ENCODE data around the gene FBLN2. TPM values are rescaled to one million over a fixed set of nuclear protein-coding genes. Genes with fewer than 3 reads are reported as not detected.

FBLN2 gene
- total and polyA plus RNA-seq, 4 donors, result 16.7 to 494 (median 68.4) TPM

GRCh38 chr3:13626915-13627460 lies 78.1 kb downstream of the FBLN2 start:
- Histone ChIP-seq H3K36me3 (ENCODE audit: control insufficient read depth in 1 of 2, insufficient read depth in 2 of 2, low read length in 1 of 2) (no peaks in the 10 kb centered on the region), H3K4me1 (ENCODE audit: control insufficient read depth in 1 of 2, insufficient read depth in 2 of 2, low read length in 2 of 2) (no peaks in the 10 kb centered on the region), H3K27me3 (ENCODE audit: control insufficient read depth in 1 of 2, insufficient read depth in 2 of 2, low read length in 1 of 2) (no peaks in the 10 kb centered on the region), H3K9me3 (ENCODE audit: control insufficient read depth, low read length) (no peaks in the 10 kb centered on the region), H3K27ac (ENCODE audit: low read depth in 1 of 2, low read length in 2 of 2) (no peak overlapping the region), H3K4me3 (ENCODE audit: low read length in 2 of 2) (no peak overlapping the region)
- no peak for ATAC-seq (ENCODE audit: low FRiP score)
- peak; percentile 31 to 64 for DNase-seq
- intact Hi-C loops (cut with DNase I), result no loop called here
- WGBS, 2 donors, result 80 to 88% methylated on average over 9 of the region's 9 CpGs

- no peaks in the 10 kb centered on the region for H3K4me1 ChIP-seq (ENCODE audit: control insufficient read depth in 1 of 2, insufficient read depth in 2 of 2, low read length in 2 of 2)
- H3K9me3 ChIP-seq (ENCODE audit: control insufficient read depth, low read length), result no peaks in the 10 kb centered on the region
- no peak overlapping the region for H3K27ac ChIP-seq (ENCODE audit: low read depth in 1 of 2, low read length in 2 of 2)
- ATAC-seq (ENCODE audit: low FRiP score) (no peak), DNase-seq (no peak)
- no peak overlapping the region for H3K4me3 ChIP-seq (ENCODE audit: low read length in 2 of 2)
- no peaks in the 10 kb centered on the region for H3K27me3 ChIP-seq (ENCODE audit: control insufficient read depth in 1 of 2, insufficient read depth in 2 of 2, low read length in 1 of 2)
- no peaks in the 10 kb centered on the region for H3K36me3 ChIP-seq (ENCODE audit: control insufficient read depth in 1 of 2, insufficient read depth in 2 of 2, low read length in 1 of 2)
- 96 to 98% methylated on average over 9 of the region's 9 CpGs for WGBS, 2 donors
- intact Hi-C loops (cut with DNase I), result no loop called here
These were observed 78.8 kb downstream of the FBLN2 start for GRCh38 chr3:13627681-13628080.

- no peak for ATAC-seq (ENCODE audit: low FRiP score)
- H3K4me3 ChIP-seq (ENCODE audit: low read length in 2 of 2), result no peak overlapping the region
- intact Hi-C loops (cut with DNase I), result no loop called here
- no peaks in the 10 kb centered on the region for H3K36me3 ChIP-seq (ENCODE audit: control insufficient read depth in 1 of 2, insufficient read depth in 2 of 2, low read length in 1 of 2)
- no peaks in the 10 kb centered on the region for H3K9me3 ChIP-seq (ENCODE audit: control insufficient read depth, low read length)
- H3K27ac ChIP-seq (ENCODE audit: low read depth in 1 of 2, low read length in 2 of 2), result no peak overlapping the region
- H3K4me1 ChIP-seq (ENCODE audit: control insufficient read depth in 1 of 2, insufficient read depth in 2 of 2, low read length in 2 of 2), result no peaks in the 10 kb centered on the region
- no peak for DNase-seq
- no peaks in the 10 kb centered on the region for H3K27me3 ChIP-seq (ENCODE audit: control insufficient read depth in 1 of 2, insufficient read depth in 2 of 2, low read length in 1 of 2)
- 93 to 94% methylated on average over 10 of the region's 10 CpGs for WGBS, 2 donors
These were observed 79.5 kb downstream of the FBLN2 start for GRCh38 chr3:13628432-13628831.

GRCh38 chr3:13628841-13629551 lies 80.1 kb downstream of the FBLN2 start:
- no peak overlapping the region for H3K4me3 ChIP-seq (ENCODE audit: low read length in 2 of 2)
- no peaks in the 10 kb centered on the region for H3K36me3 ChIP-seq (ENCODE audit: control insufficient read depth in 1 of 2, insufficient read depth in 2 of 2, low read length in 1 of 2)
- H3K9me3 ChIP-seq (ENCODE audit: control insufficient read depth, low read length), result no peaks in the 10 kb centered on the region
- WGBS, 2 donors, result 94 to 96% methylated on average over 24 to 27 of the region's 27 CpGs
- no peak overlapping the region for H3K27ac ChIP-seq (ENCODE audit: low read depth in 1 of 2, low read length in 2 of 2)
- H3K27me3 ChIP-seq (ENCODE audit: control insufficient read depth in 1 of 2, insufficient read depth in 2 of 2, low read length in 1 of 2), result no peaks in the 10 kb centered on the region
- no peak for DNase-seq
- intact Hi-C loops (cut with DNase I), result no loop called here
- no peak for ATAC-seq (ENCODE audit: low FRiP score)
- no peaks in the 10 kb centered on the region for H3K4me1 ChIP-seq (ENCODE audit: control insufficient read depth in 1 of 2, insufficient read depth in 2 of 2, low read length in 2 of 2)

- Histone ChIP-seq H3K27me3 (ENCODE audit: control insufficient read depth in 1 of 2, insufficient read depth in 2 of 2, low read length in 1 of 2) (no peaks in the 10 kb centered on the region), H3K27ac (ENCODE audit: low read depth in 1 of 2, low read length in 2 of 2) (no peak overlapping the region), H3K9me3 (ENCODE audit: control insufficient read depth, low read length) (no peaks in the 10 kb centered on the region), H3K4me3 (ENCODE audit: low read length in 2 of 2) (no peak overlapping the region), H3K36me3 (ENCODE audit: control insufficient read depth in 1 of 2, insufficient read depth in 2 of 2, low read length in 1 of 2) (no peaks in the 10 kb centered on the region), H3K4me1 (ENCODE audit: control insufficient read depth in 1 of 2, insufficient read depth in 2 of 2, low read length in 2 of 2) (no peaks in the 10 kb centered on the region)
- 93% methylated on average over 15 to 16 of the region's 16 CpGs for WGBS, 2 donors
- intact Hi-C loops (cut with DNase I), result no loop called here
- no peak for ATAC-seq (ENCODE audit: low FRiP score)
- no peak for DNase-seq
These were observed 80.7 kb downstream of the FBLN2 start for GRCh38 chr3:13629644-13630043.

GRCh38 chr3:13631256-13631655 lies 82.3 kb downstream of the FBLN2 start:
- Histone ChIP-seq H3K27ac (ENCODE audit: low read depth in 1 of 2, low read length in 2 of 2) (no peak overlapping the region), H3K4me1 (ENCODE audit: control insufficient read depth in 1 of 2, insufficient read depth in 2 of 2, low read length in 2 of 2) (no peaks in the 10 kb centered on the region), H3K4me3 (ENCODE audit: low read length in 2 of 2) (no peak overlapping the region), H3K36me3 (ENCODE audit: control insufficient read depth in 1 of 2, insufficient read depth in 2 of 2, low read length in 1 of 2) (no peaks in the 10 kb centered on the region), H3K27me3 (ENCODE audit: control insufficient read depth in 1 of 2, insufficient read depth in 2 of 2, low read length in 1 of 2) (no peaks in the 10 kb centered on the region), H3K9me3 (ENCODE audit: control insufficient read depth, low read length) (no peaks in the 10 kb centered on the region)
- ATAC-seq (ENCODE audit: low FRiP score) (no peak), DNase-seq (no peak)
- 91 to 92% methylated on average over 13 of the region's 13 CpGs for WGBS, 2 donors
- intact Hi-C loops (cut with DNase I), result no loop called here

- no peaks in the 10 kb centered on the region for H3K27me3 ChIP-seq (ENCODE audit: control insufficient read depth in 1 of 2, insufficient read depth in 2 of 2, low read length in 1 of 2)
- no peak for ATAC-seq (ENCODE audit: low FRiP score)
- H3K9me3 ChIP-seq (ENCODE audit: control insufficient read depth, low read length), result no peaks in the 10 kb centered on the region
- H3K27ac ChIP-seq (ENCODE audit: low read depth in 1 of 2, low read length in 2 of 2), result no peak overlapping the region
- H3K4me1 ChIP-seq (ENCODE audit: control insufficient read depth in 1 of 2, insufficient read depth in 2 of 2, low read length in 2 of 2), result no peaks in the 10 kb centered on the region
- H3K4me3 ChIP-seq (ENCODE audit: low read length in 2 of 2), result no peak overlapping the region
- no peaks in the 10 kb centered on the region for H3K36me3 ChIP-seq (ENCODE audit: control insufficient read depth in 1 of 2, insufficient read depth in 2 of 2, low read length in 1 of 2)
- no peak for DNase-seq
- 97 to 99% methylated on average over 13 of the region's 13 CpGs for WGBS, 2 donors
- intact Hi-C loops (cut with DNase I), result no loop called here
These were observed 84.3 kb downstream of the FBLN2 start for GRCh38 chr3:13633176-13633575.

- no peaks in the 10 kb centered on the region for H3K4me1 ChIP-seq (ENCODE audit: control insufficient read depth in 1 of 2, insufficient read depth in 2 of 2, low read length in 2 of 2)
- H3K27me3 ChIP-seq (ENCODE audit: control insufficient read depth in 1 of 2, insufficient read depth in 2 of 2, low read length in 1 of 2), result no peaks in the 10 kb centered on the region
- no peak overlapping the region for H3K4me3 ChIP-seq (ENCODE audit: low read length in 2 of 2)
- H3K27ac ChIP-seq (ENCODE audit: low read depth in 1 of 2, low read length in 2 of 2), result no peak overlapping the region
- no peaks in the 10 kb centered on the region for H3K36me3 ChIP-seq (ENCODE audit: control insufficient read depth in 1 of 2, insufficient read depth in 2 of 2, low read length in 1 of 2)
- H3K9me3 ChIP-seq (ENCODE audit: control insufficient read depth, low read length), result no peaks in the 10 kb centered on the region
- intact Hi-C loops (cut with DNase I), result no loop called here
- 88 to 91% methylated on average over 18 of the region's 18 CpGs for WGBS, 2 donors
- DNase-seq, result no peak
- ATAC-seq (ENCODE audit: low FRiP score), result no peak
These were observed 85.2 kb downstream of the FBLN2 start for GRCh38 chr3:13634151-13634550.

- intact Hi-C loops (cut with DNase I), result no loop called here
- WGBS, 2 donors, result 90 to 91% methylated on average over 10 of the region's 10 CpGs
- no peak for ATAC-seq (ENCODE audit: low FRiP score)
These were observed 85.7 kb downstream of the FBLN2 start for GRCh38 chr3:13634615-13635014.

More at GRCh38 chr3:13634615-13635014, 85.7 kb downstream of the FBLN2 start:
- no peaks in the 10 kb centered on the region for H3K4me1 ChIP-seq (ENCODE audit: control insufficient read depth in 1 of 2, insufficient read depth in 2 of 2, low read length in 2 of 2)
- H3K36me3 ChIP-seq (ENCODE audit: control insufficient read depth in 1 of 2, insufficient read depth in 2 of 2, low read length in 1 of 2), result no peaks in the 10 kb centered on the region
- H3K9me3 ChIP-seq (ENCODE audit: control insufficient read depth, low read length), result no peaks in the 10 kb centered on the region
- H3K27ac ChIP-seq (ENCODE audit: low read depth in 1 of 2, low read length in 2 of 2), result no peak overlapping the region
- no peak for DNase-seq
- H3K4me3 ChIP-seq (ENCODE audit: low read length in 2 of 2), result no peak overlapping the region
- H3K27me3 ChIP-seq (ENCODE audit: control insufficient read depth in 1 of 2, insufficient read depth in 2 of 2, low read length in 1 of 2), result no peaks in the 10 kb centered on the region

Data from aorta (tissue), 5 donors.